ENCODE measurements around the gene SUMO3. TPM values are rescaled to one million over a fixed set of nuclear protein-coding genes. Genes with fewer than 3 reads are reported as not detected.

Gene SUMO3
- total RNA-seq, 4 donors from 2014 or later, result 30.5 to 38.3 (median 35.9) TPM

- Histone ChIP-seq H3K4me3 (no peak overlapping the region), H3K27ac (no peak overlapping the region), H3K27me3 (no peaks in the 10 kb centered on the region), H3K9me3 (no peaks in the 10 kb centered on the region), H3K36me3 (peaks cover 13% of the 10 kb centered on the region), H3K4me1 (peaks cover 34% of the 10 kb centered on the region)
- TF ChIP-seq POLR2AphosphoS5 (IDR thresholded peaks at IDR 0.05) (no peak), POLR2A (IDR thresholded peaks at IDR 0.05) (no peak), CTCF (IDR thresholded peaks at IDR 0.05) (no peak), EP300 (IDR thresholded peaks at IDR 0.05) (no peak)
- DNase-seq (ENCODE audit: low spot score in 2 of 2), result no peak
- 38% methylated on average over 12 of the region's 12 CpGs for WGBS
Measured at GRCh38 chr21:44800103-44800502, 17.8 kb downstream of the SUMO3 start.

- Histone ChIP-seq H3K9me3 (no peaks in the 10 kb centered on the region), H3K4me1 (peaks cover 34% of the 10 kb centered on the region), H3K27me3 (no peaks in the 10 kb centered on the region), H3K36me3 (peaks cover 8% of the 10 kb centered on the region), H3K4me3 (no peak overlapping the region), H3K27ac (no peak overlapping the region)
- WGBS, result 63% methylated on average over 1 of the region's 1 CpG
- TF ChIP-seq EP300 (IDR thresholded peaks at IDR 0.05) (no peak), POLR2AphosphoS5 (IDR thresholded peaks at IDR 0.05) (no peak), POLR2A (IDR thresholded peaks at IDR 0.05) (no peak), CTCF (IDR thresholded peaks at IDR 0.05) (no peak)
- DNase-seq (ENCODE audit: low spot score in 2 of 2), result no peak
Measured at GRCh38 chr21:44799646-44800045, 18.2 kb downstream of the SUMO3 start.

- Histone ChIP-seq H3K27me3 (no peaks in the 10 kb centered on the region), H3K4me3 (no peak overlapping the region), H3K4me1 (peaks cover 38% of the 10 kb centered on the region), H3K27ac (no peak overlapping the region), H3K36me3 (peaks cover 5% of the 10 kb centered on the region), H3K9me3 (no peaks in the 10 kb centered on the region)
- TF ChIP-seq POLR2AphosphoS5 (IDR thresholded peaks at IDR 0.05) (no peak), POLR2A (IDR thresholded peaks at IDR 0.05) (no peak), EP300 (IDR thresholded peaks at IDR 0.05) (no peak), CTCF (IDR thresholded peaks at IDR 0.05) (no peak)
- 90% methylated on average over 2 of the region's 2 CpGs for WGBS
- no peak for DNase-seq (ENCODE audit: low spot score in 2 of 2)
Measured at GRCh38 chr21:44797775-44798174, 20.1 kb downstream of the SUMO3 start.

GRCh38 chr21:44795342-44795741, 22.5 kb downstream of the SUMO3 start:
- 89% methylated on average over 11 of the region's 11 CpGs for WGBS
- DNase-seq (ENCODE audit: low spot score in 2 of 2), result no peak
- H3K4me1 ChIP-seq, result peaks cover 23% of the 10 kb centered on the region
- peaks cover 12% of the 10 kb centered on the region for H3K36me3 ChIP-seq
- H3K27ac ChIP-seq, result no peak overlapping the region
- TF ChIP-seq POLR2AphosphoS5 (IDR thresholded peaks at IDR 0.05) (no peak), EP300 (IDR thresholded peaks at IDR 0.05) (no peak), POLR2A (IDR thresholded peaks at IDR 0.05) (no peak), CTCF (IDR thresholded peaks at IDR 0.05) (no peak)
- H3K9me3 ChIP-seq, result no peaks in the 10 kb centered on the region
- no peaks in the 10 kb centered on the region for H3K27me3 ChIP-seq
- H3K4me3 ChIP-seq, result no peak overlapping the region

GRCh38 chr21:44793592-44794374, 24.1 kb downstream of the SUMO3 start:
- no peak overlapping the region for H3K27ac ChIP-seq
- TF ChIP-seq POLR2AphosphoS5 (IDR thresholded peaks at IDR 0.05) (no peak), EP300 (IDR thresholded peaks at IDR 0.05) (no peak), POLR2A (IDR thresholded peaks at IDR 0.05) (no peak), CTCF (IDR thresholded peaks at IDR 0.05) (no peak)
- no peaks in the 10 kb centered on the region for H3K9me3 ChIP-seq
- H3K36me3 ChIP-seq, result peaks cover 7% of the 10 kb centered on the region
- WGBS, result 26% methylated on average over 4 of the region's 4 CpGs
- H3K4me1 ChIP-seq, result peaks cover 10% of the 10 kb centered on the region
- no peaks in the 10 kb centered on the region for H3K27me3 ChIP-seq
- no peak overlapping the region for H3K4me3 ChIP-seq
- DNase-seq (ENCODE audit: low spot score in 2 of 2), result no peak

Measured in suprapubic skin (tissue), 4 donors.